GM23248 (cell line): ENCODE measurements around the gene POU3F2.

ENCODE experiments used
- EZH2 ChIP-seq: fragments of 200-600 bp; sonication (generic); IDR thresholded peaks from 2 replicates; pipeline ENCODE4 v1.6.1; 2018; ENCODE audit warnings: antibody characterized with exemption, mild to moderate bottlenecking; ENCODE audit not compliant: insufficient read depth, poor library complexity, severe bottlenecking
- EZH2phosphoT487 ChIP-seq: fragments of 200-600 bp; sonication (generic); IDR thresholded peaks from 2 replicates; pipeline ENCODE4 v1.6.1; 2018; ENCODE audit warnings: antibody characterized with exemption, moderate library complexity, mild to moderate bottlenecking, low read depth; ENCODE audit not compliant: insufficient read depth

GRCh38 chr6:98875375-98875774 lies 41.0 kb downstream of the POU3F2 start:
- TF ChIP-seq EZH2phosphoT487 (no peak), EZH2 (no peak)
